HEK293T (cell line): ENCODE data around the gene MACROD2.

Source experiments
- BHLHE40 ChIP-seq: fragments of 450-650 bp; IDR thresholded peaks from 2 replicates; pipeline ENCODE4 v1.6.1; 2016; ENCODE audit warnings: mild to moderate bottlenecking, moderate library complexity, borderline replicate concordance
- CTBP1 ChIP-seq: fragments of 450-650 bp; IDR thresholded peaks from 2 replicates; pipeline ENCODE4 v1.6.1; 2016; ENCODE audit warnings: borderline replicate concordance
- FOXA1 ChIP-seq: fragments of 450-650 bp; IDR thresholded peaks from 2 replicates; pipeline ENCODE4 v1.6.1; 2016; ENCODE audit warnings: mild to moderate bottlenecking
- L3MBTL2 ChIP-seq: fragments of 450-650 bp; conservative IDR thresholded peaks from 2 replicates; pipeline ENCODE4 v1.6.1; 2016; ENCODE audit warnings: mild to moderate bottlenecking
- LEF1 ChIP-seq: fragments of 450-650 bp; IDR thresholded peaks from 2 replicates; pipeline ENCODE4 v1.6.1; 2017; ENCODE audit warnings: mild to moderate bottlenecking, borderline replicate concordance
- SP1 ChIP-seq: fragments of 450-650 bp; IDR thresholded peaks from 2 replicates; pipeline ENCODE4 v1.6.1; 2017
- SUZ12 ChIP-seq: fragments of 450-650 bp; IDR thresholded peaks from 2 replicates; pipeline ENCODE4 v1.6.1; 2016; ENCODE audit warnings: mild to moderate bottlenecking
- ZNF384 ChIP-seq: fragments of 450-650 bp; IDR thresholded peaks from 2 replicates; pipeline ENCODE4 v1.6.1; 2016

- TF ChIP-seq L3MBTL2 (no peak), BHLHE40 (no peak), SUZ12 (no peak), LEF1 (no peak), CTBP1 (no peak), ZNF384 (no peak), FOXA1 (no peak), SP1 (no peak)
Measured at GRCh38 chr20:15375836-15376235, 1380.5 kb downstream of the MACROD2 start.
